Epithelial cell of esophagus (primary cell): ENCODE results near the gene AMBP.

ENCODE experiments used
- DNase-seq: peaks from one replicate; pipeline ENCODE4 v3.0.0; 2010; ENCODE audit warnings: low read depth
- H3K4me3 ChIP-seq: 2 replicates; pipeline ENCODE4 v1.5.1; 2011; ENCODE audit warnings: mild to moderate bottlenecking, low read length, control low read depth
- CTCF ChIP-seq: IDR thresholded peaks from 2 replicates; pipeline ENCODE4 v1.5.1; 2011; ENCODE audit warnings: low read depth, mild to moderate bottlenecking, low read length, control low read depth, inconsistent platforms; ENCODE audit not compliant: insufficient read depth; ENCODE audit errors: missing control alignments

The AMBP gene

GRCh38 chr9:114078021-114078780 is at the start of gene AMBP:
AMBP (minus strand) TSS chr9:114078300; CDS start chr9:114078209, 91 bp downstream.
- DNase-seq: peak; percentile 7
- TF ChIP-seq CTCF: no peak
- H3K4me3 ChIP-seq: no peak within 1 kb of the TSS

DNA sequence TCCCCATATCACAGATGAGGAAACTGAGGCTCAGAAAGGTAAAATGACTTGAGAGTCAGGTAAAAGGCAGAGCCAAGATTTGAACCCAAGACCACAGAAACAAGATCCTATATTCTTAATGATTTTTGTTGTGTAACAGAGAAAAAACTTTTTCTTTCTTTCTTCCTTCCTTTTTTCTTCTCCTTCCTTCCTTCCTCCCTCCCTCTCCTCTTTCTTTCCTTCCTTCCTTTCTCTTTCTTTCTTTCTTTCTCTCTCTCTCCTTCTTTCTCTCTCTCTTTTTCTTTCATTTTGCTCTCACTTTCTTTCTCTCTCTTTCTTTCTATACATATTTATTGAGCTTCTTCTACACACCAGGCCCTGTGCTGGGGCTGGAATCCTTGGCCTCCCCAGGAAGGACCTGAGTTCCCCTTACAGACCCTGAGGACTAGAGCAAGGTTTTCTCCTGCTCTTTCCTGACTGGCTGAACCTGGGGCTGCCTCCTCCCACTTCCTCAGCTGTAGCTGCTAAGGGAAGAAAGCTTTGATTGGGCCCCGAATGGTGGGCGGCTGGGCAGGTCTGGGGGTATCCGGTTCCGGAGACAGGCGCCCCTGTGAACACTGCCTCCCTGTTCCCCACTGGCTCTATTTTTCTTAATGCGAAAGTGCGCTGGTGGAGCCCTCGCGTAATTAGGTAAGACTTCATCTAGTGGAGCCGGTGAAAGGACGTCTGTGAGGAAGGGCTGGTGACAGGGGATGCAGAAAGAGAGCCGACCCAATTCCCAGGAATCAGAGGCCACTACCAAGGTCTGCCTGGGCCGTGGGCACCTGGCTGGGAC is 48.4 kb upstream of the AMBP start:
- no peak for DNase-seq
- TF ChIP-seq CTCF: no peak
- no peak overlapping the region for H3K4me3 ChIP-seq

DNA sequence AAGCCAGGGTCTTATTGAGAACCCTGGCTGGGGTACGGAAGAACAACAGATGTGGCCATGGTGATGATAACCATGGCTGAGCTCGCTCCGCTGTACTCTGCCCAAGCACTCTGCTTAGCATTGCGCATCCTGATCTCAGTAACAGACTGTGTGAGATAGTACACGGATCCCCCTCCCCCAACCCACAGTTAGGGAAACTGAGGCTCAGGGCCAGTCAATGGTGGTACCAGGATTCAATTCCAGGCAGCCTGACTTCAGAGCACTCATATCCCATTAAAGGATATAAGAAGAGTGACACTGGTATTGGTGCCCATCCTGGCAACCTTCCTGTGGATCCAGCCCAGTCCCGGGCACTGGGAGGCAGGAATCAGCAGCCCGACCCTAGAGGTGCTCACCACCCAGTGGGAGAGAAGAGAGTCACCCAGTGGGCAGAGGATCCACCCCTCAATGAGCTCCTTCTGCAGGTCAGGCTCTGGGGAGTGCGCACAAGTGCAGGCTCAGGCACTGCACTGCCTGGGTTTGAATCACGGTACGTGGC is 47.4 kb upstream of the AMBP start:
- no peak for TF ChIP-seq CTCF
- DNase-seq: no peak
- no peak overlapping the region for H3K4me3 ChIP-seq

DNA sequence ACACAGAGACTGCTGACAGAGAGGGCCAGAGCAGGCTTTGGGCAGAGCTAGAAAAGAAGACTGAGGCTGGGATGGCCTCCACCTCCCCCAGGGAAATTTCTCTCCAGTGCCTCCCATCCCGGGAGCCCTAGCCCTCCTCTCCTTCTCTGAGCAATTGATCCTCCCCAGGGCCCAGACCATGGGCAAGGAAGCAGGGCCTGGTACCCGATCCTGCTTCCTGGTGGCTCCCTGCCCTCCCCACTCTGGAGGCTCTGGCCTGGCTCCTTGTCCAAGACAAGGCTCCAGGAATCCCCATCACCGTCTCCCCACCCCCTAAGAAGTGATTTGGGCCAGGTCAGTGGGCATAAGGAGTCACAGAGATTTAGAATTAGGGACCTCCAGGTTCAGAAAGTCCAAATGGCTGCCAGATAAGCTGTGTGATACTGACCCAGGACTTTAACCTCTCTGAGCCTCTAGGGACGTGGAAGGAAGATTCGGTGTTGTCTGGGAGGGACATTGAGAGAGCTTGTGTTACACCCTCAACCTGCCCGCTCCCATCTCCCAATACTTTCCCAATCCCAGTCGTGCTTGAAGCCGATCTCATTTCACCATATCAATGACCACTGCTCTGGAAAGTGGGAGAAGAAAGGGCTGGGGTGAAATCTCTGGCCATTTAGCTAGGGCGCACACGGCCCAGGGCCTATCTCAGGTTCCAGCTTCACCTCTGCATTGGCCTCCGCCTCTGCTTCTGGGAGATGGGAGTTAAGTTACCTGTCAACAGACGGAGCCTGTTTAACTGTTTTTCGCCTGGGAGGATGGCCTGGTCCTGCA is 46.8 kb upstream of the AMBP start:
- no peak overlapping the region for H3K4me3 ChIP-seq
- no peak for DNase-seq
- TF ChIP-seq CTCF: no peak

DNA sequence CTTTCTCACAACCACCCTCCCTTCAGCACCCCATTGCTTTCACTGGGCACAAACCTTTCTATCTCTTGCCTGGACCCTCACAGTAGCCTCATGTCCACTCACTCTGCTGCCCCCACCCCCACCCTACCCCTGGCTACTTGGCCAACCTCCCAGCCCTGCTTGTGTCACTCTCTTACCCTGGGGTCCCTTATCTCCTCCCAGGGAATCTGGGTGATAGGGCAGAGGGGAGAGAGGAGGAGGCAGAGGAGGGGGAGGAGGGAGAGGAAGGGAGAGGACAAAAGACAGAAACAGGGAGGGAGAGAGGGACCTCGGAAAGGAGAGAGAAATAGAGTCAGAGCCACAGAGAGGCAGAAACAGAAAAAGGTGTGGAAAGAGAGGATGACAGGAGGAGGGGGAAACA is 46.0 kb upstream of the AMBP start:
- DNase-seq: no peak
- TF ChIP-seq CTCF: no peak
- H3K4me3 ChIP-seq: no peak overlapping the region
